ENCODE data around the gene TECR.
A peak's percentile ranks its signal among the peaks of the same experiment; 100 is the strongest.
"Not testable (repeated sequence)": the region's sequence is repeated elsewhere in the genome, so short reads cannot be mapped to it uniquely, and the experiment has no call there.

The TECR gene

GRCh38 chr19:14561249-14561648, 31.9 kb downstream of the TECR start:
- DNase-seq (ENCODE audit: low spot score) = no peak

GRCh38 chr19:14561847-14562351, 32.5 kb downstream of the TECR start:
- no peak for DNase-seq (ENCODE audit: low spot score)

- DNase-seq (ENCODE audit: low spot score) = no peak
Measured at GRCh38 chr19:14562660-14563589, 33.5 kb downstream of the TECR start.

- no peak for DNase-seq (ENCODE audit: low spot score)
Measured at GRCh38 chr19:14563590-14563926, 34.2 kb downstream of the TECR start.

GRCh38 chr19:14563989-14564651, 34.7 kb downstream of the TECR start:
- DNase-seq (ENCODE audit: low spot score) = peak; percentile 63

GRCh38 chr19:14564652-14565297, 35.4 kb downstream of the TECR start:
- DNase-seq (ENCODE audit: low spot score) = not testable (repeated sequence)

- DNase-seq (ENCODE audit: low spot score) = no peak
Measured at GRCh38 chr19:14565298-14565679, 35.9 kb downstream of the TECR start.

- DNase-seq (ENCODE audit: low spot score) = no peak
Measured at GRCh38 chr19:14565765-14566711, 36.6 kb downstream of the TECR start.

GRCh38 chr19:14566712-14567077, 37.3 kb downstream of the TECR start:
- no peak for DNase-seq (ENCODE audit: low spot score)

- DNase-seq (ENCODE audit: low spot score) = no peak
Measured at GRCh38 chr19:14567079-14567478, 37.7 kb downstream of the TECR start.

- no peak for DNase-seq (ENCODE audit: low spot score)
Measured at GRCh38 chr19:14570864-14571527, 41.6 kb downstream of the TECR start.

GRCh38 chr19:14571695-14572490, 42.5 kb downstream of the TECR start, which contains the start of gene NDUFB7:
Gene NDUFB7 (minus strand): TSS chr19:14572066. CDS start chr19:14572000, 66 bp downstream.
- DNase-seq (ENCODE audit: low spot score) = peak; percentile 84

- no peak for DNase-seq (ENCODE audit: low spot score)
Measured at GRCh38 chr19:14575428-14575980, 46.1 kb downstream of the TECR start.

- DNase-seq (ENCODE audit: low spot score) = no peak
Measured at GRCh38 chr19:14576363-14576762, 47.0 kb downstream of the TECR start.

- DNase-seq (ENCODE audit: low spot score) = no peak
Measured at GRCh38 chr19:14577264-14577663, 47.9 kb downstream of the TECR start.

GRCh38 chr19:14577885-14578427, 48.6 kb downstream of the TECR start:
- DNase-seq (ENCODE audit: low spot score) = peak; percentile 43

GRCh38 chr19:14580623-14581237, 51.3 kb downstream of the TECR start:
- DNase-seq (ENCODE audit: low spot score) = peak; percentile 46

GRCh38 chr19:14582894-14583340, 53.5 kb downstream of the TECR start, which contains the start of gene CLEC17A:
Gene CLEC17A (plus strand): TSS chr19:14583084. CDS start chr19:14583161, 77 bp downstream.
- DNase-seq (ENCODE audit: low spot score) = peak; percentile 83

- DNase-seq (ENCODE audit: low spot score) = not testable (repeated sequence)
Measured at GRCh38 chr19:14584372-14584771, 55.0 kb downstream of the TECR start.
